PC-3 (cell line): ENCODE results near the gene FOXM1. TPM values are rescaled to one million over a fixed set of nuclear protein-coding genes. Genes with fewer than 3 reads are reported as not detected.
A peak's percentile ranks its signal among the peaks of the same experiment; 100 is the strongest.

ENCODE experiments used
- ATAC-seq: fragments of 200-7000 bp; cut with Tn5 transposase; 2 replicates; pipeline ENCODE4 v1.9.1; 2020; ENCODE audit warnings: mild to moderate bottlenecking, moderate library complexity
- BruUV-seq: library from RNA; stranded (reverse); fragments of 400-500 nt; replicated peaks from 2 replicates; lab custom pipeline; 2021; lab: Mats Ljungman, UMichigan
- CTCF ChIA-PET: fragments of 300-600 bp; sonication (Branson Sonifier 250); formaldehyde crosslinking; loops from one replicate; lab custom pipeline; 2022; ENCODE audit warnings: antibody characterized with exemption; lab: Charles Lee
- POLR2A ChIA-PET: fragments of 300-600 bp; sonication (Branson Sonifier 250); formaldehyde crosslinking; loops from one replicate; lab custom pipeline; 2022; ENCODE audit warnings: antibody characterized with exemption; ENCODE audit not compliant: unreplicated experiment; lab: Charles Lee
- DNase-seq: peaks from one replicate; pipeline ENCODE4 v3.0.0-alpha.2; 2015
- H2AFZ ChIP-seq: fragments of 300-600 bp; sonication (generic); 2 replicates; pipeline ENCODE4 v1.6.0; 2016; ENCODE audit warnings: antibody characterized with exemption, low read length
- H3F3A ChIP-seq: fragments of 300-600 bp; sonication (generic); one replicate; pipeline ENCODE4 v1.6.0; 2017; ENCODE audit warnings: antibody characterized with exemption, low read length, control low read depth, mild to moderate bottlenecking; ENCODE audit not compliant: unreplicated experiment
- H3K27ac ChIP-seq: fragments of 300-600 bp; sonication (generic); 2 replicates; pipeline ENCODE4 v1.5.1; 2016; ENCODE audit warnings: mild to moderate bottlenecking, low read length
- H3K27me3 ChIP-seq: fragments of 300-600 bp; sonication (generic); 2 replicates; pipeline ENCODE4 v1.6.1; 2016; ENCODE audit warnings: low read length, mixed read lengths
- H3K36me3 ChIP-seq: fragments of 300-600 bp; sonication (generic); 2 replicates; pipeline ENCODE4 v1.6.1; 2016; ENCODE audit warnings: low read depth, mixed run types, low read length, mixed read lengths
- H3K4me1 ChIP-seq: fragments of 300-600 bp; sonication (generic); 2 replicates; pipeline ENCODE4 v1.5.1; 2016; ENCODE audit warnings: low read length; ENCODE audit not compliant: insufficient read depth
- H3K4me2 ChIP-seq: fragments of 300-600 bp; sonication (generic); 2 replicates; pipeline ENCODE4 v1.6.0; 2016; ENCODE audit warnings: low read length
- H3K4me3 ChIP-seq: fragments of 300-600 bp; sonication (generic); 2 replicates; pipeline ENCODE4 v1.5.1; 2016; ENCODE audit warnings: mild to moderate bottlenecking, low read length, mixed read lengths
- H3K79me2 ChIP-seq: fragments of 300-600 bp; sonication (generic); 2 replicates; pipeline ENCODE4 v1.6.1; 2017; ENCODE audit warnings: low read length, mixed read lengths
- H3K9ac ChIP-seq: fragments of 300-600 bp; sonication (generic); 2 replicates; pipeline ENCODE4 v1.6.0; 2016; ENCODE audit warnings: mild to moderate bottlenecking, low read length
- H3K9me2 ChIP-seq: fragments of 300-600 bp; sonication (generic); replicated peaks from 2 replicates; pipeline ENCODE4 v1.6.1; 2016; ENCODE audit warnings: mixed run types, low read length, mixed read lengths
- H3K9me3 ChIP-seq: fragments of 300-600 bp; sonication (generic); 2 replicates; pipeline ENCODE4 v1.6.1; 2016; ENCODE audit warnings: low read length, mixed read lengths
- H4K20me1 ChIP-seq: fragments of 300-600 bp; sonication (generic); 2 replicates; pipeline ENCODE4 v1.6.1; 2016; ENCODE audit warnings: low read length, mixed read lengths
- CTCF ChIP-seq: fragments of 300-600 bp; sonication (generic); conservative IDR thresholded peaks from 2 replicates; pipeline ENCODE4 v1.5.1; 2017; ENCODE audit warnings: antibody characterized with exemption, low read depth, mild to moderate bottlenecking, low read length
- EZH2 ChIP-seq: fragments of 300-600 bp; sonication (generic); IDR thresholded peaks from one replicate; pipeline ENCODE4 v1.6.1; 2017; ENCODE audit warnings: antibody characterized with exemption, mild to moderate bottlenecking, low read length; ENCODE audit not compliant: unreplicated experiment
- EZH2phosphoT487 ChIP-seq: fragments of 300-600 bp; sonication (generic); IDR thresholded peaks from 2 replicates; pipeline ENCODE4 v1.6.1; 2018; ENCODE audit warnings: mild to moderate bottlenecking, antibody characterized with exemption, low read length, borderline replicate concordance
- intact Hi-C: fragments of 100-400 bp; cut with micrococcal nuclease; formaldehyde crosslinking; loops from 2 replicates; pipeline ENCODE4 v1.9.0; 2023
- total RNA-seq: library from RNA; depleted of rRNA; stranded (reverse); fragments of >200 nt; gene quantifications from 2 replicates; pipeline ENCODE4 v1.2.3, GENCODE V29; 2014

FOXM1 gene
- total RNA-seq, 1 experiment from 2014 or later, result 71.4 TPM

GRCh38 chr12:2890388-2891239 lies 13.6 kb upstream of the FOXM1 start, which contains the start of gene TULP3:
TULP3 (plus strand) TSS chr12:2890891; CDS start chr12:2890948, 57 bp downstream.
- Histone ChIP-seq H3K9me2 (no peaks in the 10 kb centered on the region), H3K9ac (peak within 1 kb of the TSS; percentile 90), H3K4me1 (peaks cover 21% of the 10 kb centered on the region), H3K9me3 (no peaks in the 10 kb centered on the region), H3K27me3 (no peaks in the 10 kb centered on the region), H4K20me1 (0 out of 2 replicates have a peak, but pooled peaks cover 3% of the 10 kb centered on the region), H3K36me3 (peaks cover 15% of the 10 kb centered on the region), H3K27ac (peak within 1 kb of the TSS; percentile 59), H3K4me3 (peak within 1 kb of the TSS; percentile 99), H3K4me2 (peak within 1 kb of the TSS; percentile 98), H2AFZ (peak within 1 kb of the TSS; percentile 96), H3K79me2 (peaks cover 39% of the 10 kb centered on the region), H3F3A (no peaks in the 10 kb centered on the region)
- intact Hi-C loops, result loop anchor here (2.0 kb wide), 1 partner anchor 14 kb away; the partner anchor contains the start of genes FOXM1 and RHNO1
- BruUV-seq, result no TSS peak
- POLR2A ChIA-PET, result no interaction called here
- ATAC-seq (peak; percentile 87), DNase-seq (peak; percentile 95)
- CTCF ChIA-PET, result interaction anchor here (1.1 kb wide), 1 partner anchor 151 kb away, joined by 3 read pairs; no protein-coding TSS in a partner anchor
- TF ChIP-seq EZH2 (no peak), CTCF (no peak), EZH2phosphoT487 (no peak)

- Histone ChIP-seq H3K4me2 (peak overlapping the region; percentile 98), H2AFZ (peak overlapping the region; percentile 88), H4K20me1 (0 out of 2 replicates have a peak, but pooled peaks cover 3% of the 10 kb centered on the region), H3K36me3 (peaks cover 15% of the 10 kb centered on the region), H3K9ac (peak overlapping the region; percentile 69), H3K79me2 (peaks cover 33% of the 10 kb centered on the region), H3K4me1 (peaks cover 21% of the 10 kb centered on the region), H3K9me2 (no peaks in the 10 kb centered on the region), H3K9me3 (no peaks in the 10 kb centered on the region), H3K4me3 (peak overlapping the region; percentile 99), H3K27me3 (no peaks in the 10 kb centered on the region), H3F3A (no peaks in the 10 kb centered on the region), H3K27ac (0 out of 2 replicates have a peak overlapping the region, but pooled peaks have one; percentile 27)
- DNase-seq (no peak), ATAC-seq (peak; percentile 2; the same call in 1 of the 2 replicates)
- POLR2A ChIA-PET, result no interaction called here
- CTCF ChIA-PET, result interaction anchor here (1.1 kb wide), 1 partner anchor 151 kb away, joined by 3 read pairs; no protein-coding TSS in a partner anchor
- no peak for TF ChIP-seq EZH2
- no peak for TF ChIP-seq EZH2phosphoT487
- no peak for TF ChIP-seq CTCF
- no TSS peak for BruUV-seq
- intact Hi-C loops, result loop anchor here (2.0 kb wide), 1 partner anchor 13 kb away; the partner anchor contains the start of genes FOXM1 and RHNO1
Measured at GRCh38 chr12:2890001-2890387, 13.0 kb upstream of the FOXM1 start.
